HG03135 (cell line): ENCODE data around the gene KDR.

Experiments used
- ATAC-seq: cut with Tn5 transposase; IDR thresholded peaks from one replicate; pipeline ENCODE4 v1.9.1; 2021; ENCODE audit warnings: mild to moderate bottlenecking, moderate library complexity; ENCODE audit not compliant: unreplicated experiment

Gene KDR

DNA sequence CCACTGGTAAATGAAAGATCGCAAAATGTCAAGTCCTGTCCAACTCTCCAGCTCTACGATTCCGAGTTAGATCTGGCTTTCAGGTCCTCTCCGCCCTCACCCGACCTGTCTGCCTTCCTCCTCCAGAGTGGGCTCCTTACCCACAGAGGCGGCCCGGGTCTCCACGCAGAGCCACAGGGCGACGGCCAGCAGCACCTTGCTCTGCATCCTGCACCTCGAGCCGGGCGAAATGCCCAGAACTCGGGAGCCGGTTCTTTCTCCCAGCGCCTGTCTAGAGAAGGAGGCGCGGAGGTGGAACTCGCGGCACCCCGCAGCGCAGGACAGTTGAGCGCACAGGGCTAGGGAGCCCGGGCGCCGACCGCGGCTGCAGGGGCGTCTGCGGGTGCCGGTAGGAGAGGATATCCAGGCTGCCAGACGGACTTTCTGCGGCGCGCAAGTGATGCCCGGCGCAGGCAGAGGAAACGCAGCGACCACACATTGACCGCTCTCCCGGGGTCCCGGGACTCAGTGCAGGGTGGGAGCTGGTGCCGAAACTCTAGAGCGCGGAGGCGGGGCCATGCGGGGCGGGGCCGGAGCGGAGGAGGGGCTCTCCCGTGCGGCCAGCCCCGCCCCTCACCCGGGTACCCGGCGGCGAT lies at the start of gene KDR:
Gene KDR, minus strand, starts transcription at position 509 of the 635 bp plus-strand sequence. Its CDS starts 302 bp downstream, at position 207.
- ATAC-seq, result no peak

DNA sequence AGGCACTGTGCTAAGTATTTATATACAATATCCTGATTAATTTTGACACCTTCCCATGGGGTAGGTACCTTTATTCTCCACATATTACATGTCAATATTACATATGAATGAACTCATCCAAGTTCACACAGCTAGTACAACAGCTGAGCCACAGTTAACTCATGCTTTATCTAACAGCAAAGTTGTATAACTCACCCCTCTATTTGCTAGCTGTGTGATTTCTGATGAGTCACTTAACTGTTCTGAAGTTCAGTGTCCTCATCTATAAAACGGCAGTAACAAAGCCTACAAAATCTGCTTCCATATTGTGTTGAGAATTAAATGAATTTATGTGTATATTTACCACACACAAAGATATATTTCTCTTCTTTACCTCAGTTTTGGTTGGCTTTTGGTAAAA lies 48.2 kb upstream of the KDR start:
- ATAC-seq, result no peak

DNA sequence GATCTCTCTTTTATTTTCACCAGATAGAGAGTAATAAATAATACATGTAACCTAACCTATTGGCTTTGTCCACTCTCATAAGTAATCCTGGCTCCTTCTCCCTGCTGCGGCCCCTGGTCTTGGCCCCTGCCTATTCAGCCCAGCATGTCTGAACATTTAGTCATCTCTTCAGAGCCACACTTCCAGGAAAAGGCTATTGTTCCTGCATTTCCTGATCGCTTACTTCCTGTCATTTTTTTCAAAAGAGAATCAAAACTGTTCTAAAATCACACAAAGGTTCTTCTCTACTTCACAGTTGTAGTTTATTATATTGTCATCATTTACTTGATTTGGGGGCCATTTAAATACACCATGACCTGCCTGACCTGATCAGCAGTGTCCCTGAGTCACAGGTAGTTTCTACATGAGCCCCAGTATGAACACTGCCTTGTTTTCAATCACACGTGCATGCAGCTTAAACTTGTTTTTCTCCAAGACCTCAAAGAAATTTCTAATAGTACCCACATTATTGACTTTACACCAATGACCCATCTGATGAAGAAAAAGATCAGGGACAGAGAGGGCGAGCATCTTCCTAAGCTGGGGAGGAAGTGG lies 47.4 kb upstream of the KDR start:
- no peak for ATAC-seq

DNA sequence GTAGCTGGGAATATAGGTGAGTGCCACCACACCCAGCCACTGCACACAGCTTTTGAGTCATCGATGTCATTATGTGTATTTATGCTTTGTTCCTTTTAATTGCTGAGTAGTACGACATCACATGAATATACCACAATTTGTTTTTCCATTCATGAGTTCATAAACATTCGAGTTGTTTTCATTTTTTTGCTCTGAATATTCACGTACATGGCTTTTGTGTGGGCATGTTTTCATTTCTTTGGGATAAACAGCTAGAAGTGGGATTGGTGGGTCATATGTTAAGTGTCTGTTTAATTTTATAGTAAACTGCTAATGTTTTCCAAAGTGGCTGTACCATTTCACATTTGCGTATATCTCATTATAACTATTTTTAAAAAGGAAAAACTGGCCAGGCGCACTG lies 45.1 kb upstream of the KDR start:
- ATAC-seq, result no peak

DNA sequence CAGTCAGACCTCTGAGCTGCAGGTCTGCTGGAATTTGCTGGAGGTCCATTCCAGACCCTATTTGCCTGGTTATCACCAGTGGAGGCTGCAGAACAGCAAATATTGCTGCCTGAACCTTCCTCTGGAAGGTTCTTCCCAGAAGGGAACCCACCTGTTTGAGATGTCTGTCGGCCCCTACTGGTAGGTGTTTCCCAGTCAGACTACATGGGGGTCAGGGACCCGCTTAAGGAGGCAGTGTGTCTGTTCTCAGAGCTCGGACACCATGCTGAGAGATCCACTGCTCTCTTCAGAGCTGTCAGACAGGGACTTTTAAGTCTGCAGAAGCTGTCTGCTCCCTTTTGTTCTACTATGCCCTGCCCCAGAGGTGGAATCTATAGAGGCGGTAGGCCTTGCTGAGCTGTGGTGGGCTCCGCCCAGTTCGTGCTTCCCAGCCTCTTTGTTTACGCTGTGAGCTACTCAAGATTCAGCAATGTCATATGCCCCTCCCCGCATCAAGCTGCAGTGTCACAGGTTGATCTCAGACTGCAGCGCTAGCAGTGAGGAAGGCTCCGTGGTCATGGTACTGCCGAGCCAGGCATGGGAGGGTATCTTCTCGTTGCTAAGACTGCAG lies 44.1 kb upstream of the KDR start:
- ATAC-seq, result no peak

DNA sequence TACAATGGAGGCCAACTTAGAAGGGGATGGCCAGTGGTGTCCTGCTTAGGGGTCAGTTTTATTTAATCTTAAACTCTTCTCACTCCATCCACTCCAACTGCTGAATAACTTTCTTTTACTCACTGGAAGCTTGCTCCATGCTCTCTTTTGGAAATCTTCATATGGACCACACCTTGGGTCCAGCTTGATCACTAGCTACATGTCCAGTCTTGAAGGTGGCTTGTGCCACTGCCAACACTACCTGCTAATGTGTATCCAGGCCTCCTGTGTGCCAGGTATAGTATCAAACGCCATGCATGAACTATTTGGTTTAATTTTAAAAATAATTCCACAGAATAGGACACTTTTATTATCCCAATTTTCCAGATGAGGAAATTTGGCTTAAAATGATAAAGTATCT lies 37.0 kb upstream of the KDR start:
- ATAC-seq, result no peak

DNA sequence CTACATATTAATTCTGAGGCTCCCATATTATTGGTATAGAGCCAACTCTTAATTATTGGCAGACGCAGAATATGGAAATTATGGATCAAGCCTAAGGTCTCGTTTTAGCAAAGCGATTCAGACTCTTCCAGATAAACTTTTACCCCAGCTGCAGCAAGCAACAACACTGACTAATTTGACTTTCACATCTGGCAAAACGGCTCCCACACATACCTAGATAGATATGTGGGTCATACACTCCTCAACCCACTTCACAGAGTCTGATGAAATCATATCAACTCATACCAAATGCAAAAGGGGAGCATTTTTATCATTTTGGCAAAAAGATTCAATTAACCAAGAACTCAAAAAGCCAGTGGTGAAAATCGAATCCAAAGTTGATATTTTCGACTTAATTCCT lies 36.3 kb upstream of the KDR start:
- no peak for ATAC-seq

DNA sequence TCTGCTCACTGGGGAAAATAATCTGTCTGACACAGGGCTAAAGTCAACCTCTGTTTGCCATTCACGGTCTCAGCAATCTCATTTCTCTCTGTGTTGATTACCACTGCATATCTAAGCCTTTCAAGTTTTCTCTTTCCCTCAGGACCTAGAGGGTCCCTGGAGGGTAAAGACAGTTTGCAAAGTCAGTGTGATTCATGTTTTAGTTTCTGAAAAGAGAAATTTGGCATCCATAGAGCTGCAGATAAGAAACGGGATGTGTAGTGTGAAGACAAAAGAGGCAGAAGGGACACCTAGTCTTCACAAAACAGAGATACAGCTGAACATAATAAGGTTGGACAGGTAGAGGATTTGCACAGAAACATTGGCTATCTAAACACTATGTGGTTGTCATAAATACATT lies 34.5 kb upstream of the KDR start:
- no peak for ATAC-seq

DNA sequence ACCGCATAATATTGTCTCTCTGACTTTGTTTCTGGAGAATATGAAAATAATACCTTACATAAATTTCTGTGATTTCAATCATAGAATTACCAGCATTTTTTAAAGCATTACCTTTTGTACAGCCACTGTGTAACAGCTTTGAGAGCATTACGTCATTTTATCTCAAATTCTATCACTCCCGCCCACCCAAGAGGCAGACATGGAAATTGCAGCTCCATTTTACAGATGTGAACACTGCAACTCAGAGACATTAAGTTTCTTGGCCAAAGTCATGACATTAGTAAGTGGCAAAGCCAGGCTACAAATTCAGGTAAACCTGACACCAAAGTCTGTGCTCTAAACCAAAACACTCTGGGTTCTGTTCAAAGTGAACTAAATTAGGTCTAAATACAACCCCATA lies 33.6 kb upstream of the KDR start:
- ATAC-seq, result no peak

DNA sequence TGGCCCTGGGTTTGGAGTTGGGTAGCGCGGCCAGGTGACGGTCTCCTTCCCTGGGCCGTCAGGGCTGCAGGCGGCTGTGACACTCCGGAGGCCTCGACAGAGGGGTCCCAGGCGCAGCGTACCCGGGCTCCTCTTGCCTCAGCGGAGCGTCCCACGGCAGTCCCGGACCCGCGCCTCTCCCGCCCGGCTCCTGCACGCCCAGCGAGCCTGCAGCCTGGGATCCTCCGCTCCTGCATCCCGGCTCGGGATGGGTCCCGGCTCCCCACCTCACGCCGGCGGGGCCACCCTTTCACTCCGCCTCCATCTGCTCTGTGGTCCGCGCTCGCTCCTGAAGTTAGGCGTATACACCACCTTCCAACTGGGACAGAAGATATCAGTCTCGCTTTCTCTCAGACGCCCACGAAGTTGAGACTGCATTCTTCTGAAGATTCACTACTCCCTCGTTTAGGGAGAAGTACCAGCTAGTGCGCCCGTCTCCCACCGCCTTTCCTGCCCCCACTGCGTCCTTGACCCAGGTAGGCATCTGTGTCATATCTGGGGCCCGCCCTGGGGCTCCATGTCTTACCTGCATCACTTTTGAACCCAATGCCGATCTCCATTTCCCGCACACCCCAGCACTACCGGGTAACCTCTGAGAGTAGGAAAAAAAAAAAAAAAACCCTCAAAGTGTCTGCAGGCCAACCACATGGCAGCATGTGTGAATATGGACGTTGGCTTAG lies 32.3 kb upstream of the KDR start:
- no peak for ATAC-seq

DNA sequence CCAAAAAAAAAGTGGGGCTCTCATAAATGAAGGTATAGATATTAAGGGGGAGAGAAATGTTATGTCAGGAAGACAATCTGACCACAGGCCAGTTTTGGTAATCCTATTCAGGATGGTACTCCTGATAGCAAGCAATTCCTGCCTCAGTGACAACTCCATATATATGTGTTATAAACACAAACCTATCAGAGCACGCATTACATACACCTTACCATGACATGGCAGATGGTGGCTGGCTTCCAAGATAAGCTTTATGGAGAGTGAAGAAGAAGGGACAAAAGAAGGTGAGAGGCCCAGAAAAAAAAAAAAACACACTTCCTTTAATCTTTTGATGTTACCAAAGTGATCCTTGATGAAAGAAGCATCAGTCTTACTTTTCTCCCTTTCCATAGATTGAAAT lies 29.5 kb upstream of the KDR start:
- ATAC-seq, result no peak

DNA sequence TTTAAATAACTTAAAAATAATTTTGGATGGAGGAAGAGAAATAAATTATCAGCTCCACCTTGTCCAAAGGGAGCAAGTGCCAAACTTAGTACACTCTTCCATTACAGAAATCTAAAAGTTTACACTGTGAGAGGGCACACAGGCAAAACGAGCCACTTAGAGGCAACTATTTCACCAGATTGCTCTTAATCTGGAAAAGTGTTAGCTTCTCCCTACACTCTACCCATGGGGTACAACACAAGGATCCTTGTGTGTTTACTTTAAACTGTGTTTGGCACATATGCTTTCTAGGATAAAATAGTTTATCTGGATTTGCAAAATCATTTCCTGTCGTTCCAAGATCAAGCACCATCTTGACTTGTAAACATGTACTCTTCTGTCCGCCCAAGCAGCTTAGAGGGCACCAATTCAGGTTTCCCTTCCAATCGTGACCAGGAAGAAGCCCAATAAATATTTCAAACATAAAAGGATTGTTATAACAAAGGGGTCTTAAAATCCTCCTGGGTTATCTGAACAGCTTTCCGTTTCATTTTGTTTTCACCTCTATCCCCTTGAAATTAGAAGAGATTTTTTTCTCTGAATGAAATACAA lies 29.0 kb upstream of the KDR start:
- ATAC-seq, result no peak

DNA sequence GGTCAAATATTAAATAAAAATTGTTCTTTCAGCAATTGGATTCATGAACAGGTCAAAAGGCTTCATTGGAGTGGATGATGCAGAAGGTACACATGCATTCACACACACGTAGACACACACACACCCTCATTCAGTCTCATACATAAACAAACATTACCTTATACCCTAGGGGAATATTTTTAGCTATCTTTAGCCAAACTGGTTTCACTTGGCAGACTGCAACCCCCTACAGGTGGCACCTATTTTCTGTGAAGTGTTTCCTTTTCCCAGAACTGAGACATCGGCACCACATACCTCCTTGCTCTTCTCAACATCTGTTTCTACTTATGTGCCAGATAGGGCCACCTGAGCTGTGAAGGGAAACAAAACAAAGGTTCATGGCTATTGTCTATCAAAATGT lies 18.5 kb upstream of the KDR start:
- no peak for ATAC-seq

DNA sequence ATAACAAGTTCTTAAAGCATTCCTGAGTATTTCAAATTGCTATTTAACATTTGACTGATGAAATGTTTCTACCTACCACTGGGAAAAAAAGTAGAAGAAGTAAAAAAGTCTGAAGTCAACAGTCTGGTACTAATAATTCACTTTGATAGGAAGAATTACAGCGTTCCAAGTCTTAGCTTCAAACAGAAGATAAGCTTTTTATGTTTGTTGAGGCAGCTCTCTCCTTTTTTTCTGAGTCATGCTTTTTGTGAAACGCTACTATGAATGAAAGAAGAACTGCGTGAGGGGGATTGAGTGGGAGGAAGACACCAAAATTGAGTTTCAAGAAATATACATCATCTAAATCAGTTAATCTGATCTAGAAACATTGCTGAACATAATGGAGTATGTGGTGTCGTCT lies 13.0 kb upstream of the KDR start:
- ATAC-seq, result no peak

DNA sequence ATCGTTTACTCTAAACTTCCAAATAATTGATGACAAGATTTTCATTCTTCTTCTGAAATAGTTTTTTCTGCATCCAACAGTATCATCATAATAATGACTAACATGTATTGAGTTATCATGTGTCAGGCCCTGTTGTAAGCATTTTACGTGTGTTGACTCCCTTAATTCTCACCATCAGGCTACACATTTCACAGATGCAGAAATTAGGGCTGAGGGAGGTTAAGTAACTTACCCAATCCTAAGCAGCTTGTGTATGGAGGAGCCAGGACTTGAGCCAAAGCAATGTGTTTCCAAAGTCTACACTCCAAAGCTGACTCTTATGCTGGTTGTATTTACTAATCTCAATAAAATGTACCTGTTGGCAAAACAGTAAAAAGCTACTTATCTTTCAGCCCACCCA lies 11.2 kb upstream of the KDR start:
- ATAC-seq, result no peak

DNA sequence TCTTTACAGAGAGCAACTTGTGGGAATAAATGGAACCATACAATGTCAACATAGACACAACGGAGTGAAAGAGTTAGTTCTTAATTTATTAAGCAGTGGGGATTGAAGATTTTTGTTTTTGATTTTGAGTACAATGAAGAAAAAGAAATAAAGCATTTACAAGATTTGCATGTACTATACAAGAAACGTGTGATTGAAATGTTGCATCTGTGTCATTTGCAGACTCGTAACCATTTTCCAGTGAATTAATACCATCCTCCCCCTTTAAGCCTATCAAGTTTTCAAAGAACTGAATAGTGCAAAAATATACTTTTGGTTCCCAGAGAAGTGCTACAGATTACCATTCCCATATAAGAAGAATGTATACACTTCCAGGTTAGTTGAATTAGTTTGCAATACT lies 8.6 kb upstream of the KDR start:
- ATAC-seq, result no peak

DNA sequence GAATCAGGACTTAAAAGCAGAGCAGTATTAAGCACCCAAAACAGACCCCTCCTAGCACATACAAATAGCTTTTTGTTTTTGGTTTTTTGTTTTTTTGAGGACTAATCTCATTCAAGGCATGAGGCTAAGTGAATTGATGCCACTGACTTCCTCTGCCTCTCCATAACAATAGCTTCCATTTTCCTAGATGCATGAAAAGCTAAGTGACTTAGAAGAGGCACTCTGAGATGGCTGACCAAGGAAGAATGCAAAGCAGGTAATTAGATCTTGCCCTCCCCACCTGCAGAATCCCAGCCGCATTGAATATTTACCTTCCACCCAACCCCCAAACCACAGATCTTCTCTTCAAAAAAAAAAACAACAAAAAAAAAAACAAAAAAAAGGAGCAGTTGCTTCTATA lies 7.4 kb upstream of the KDR start:
- ATAC-seq, result no peak

DNA sequence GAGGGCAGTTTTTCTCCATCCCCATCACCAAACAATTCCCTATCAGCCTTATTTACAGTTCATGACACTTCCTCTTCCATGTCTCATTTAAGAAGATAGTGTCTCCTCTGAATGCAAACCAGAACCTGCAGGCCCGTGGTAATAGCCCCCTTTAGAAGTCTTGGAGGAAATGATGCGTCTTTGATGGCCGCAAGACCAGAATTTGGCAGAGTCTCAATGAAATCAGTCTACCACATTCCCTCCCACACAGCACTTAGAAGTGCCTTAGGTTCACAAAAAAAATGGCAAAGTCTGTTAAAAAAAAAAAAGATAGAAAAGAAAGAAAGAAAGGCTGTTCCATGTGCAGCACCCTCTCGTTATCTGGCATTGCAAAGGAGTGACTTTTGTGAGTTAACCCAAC lies 2.1 kb upstream of the KDR start:
- ATAC-seq, result no peak

DNA sequence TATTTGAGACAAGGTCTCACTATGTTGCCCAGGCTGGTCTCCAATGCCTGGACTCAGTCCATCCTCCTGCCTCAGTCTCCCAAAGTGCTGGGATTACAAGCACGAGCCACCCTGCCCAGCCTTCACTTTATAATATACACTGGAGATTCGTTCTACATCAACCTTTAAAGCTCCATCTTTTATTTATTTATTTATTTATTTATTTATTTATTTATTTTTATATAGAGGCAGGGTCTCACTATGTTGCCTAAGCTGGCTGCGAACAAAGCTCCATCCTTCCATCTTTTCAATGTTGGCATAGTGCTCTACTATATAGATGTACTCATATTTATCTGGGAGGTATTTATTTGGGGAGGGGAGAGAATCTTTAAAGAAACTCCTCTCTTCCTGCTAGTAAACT lies 1.7 kb upstream of the KDR start:
- ATAC-seq, result no peak

DNA sequence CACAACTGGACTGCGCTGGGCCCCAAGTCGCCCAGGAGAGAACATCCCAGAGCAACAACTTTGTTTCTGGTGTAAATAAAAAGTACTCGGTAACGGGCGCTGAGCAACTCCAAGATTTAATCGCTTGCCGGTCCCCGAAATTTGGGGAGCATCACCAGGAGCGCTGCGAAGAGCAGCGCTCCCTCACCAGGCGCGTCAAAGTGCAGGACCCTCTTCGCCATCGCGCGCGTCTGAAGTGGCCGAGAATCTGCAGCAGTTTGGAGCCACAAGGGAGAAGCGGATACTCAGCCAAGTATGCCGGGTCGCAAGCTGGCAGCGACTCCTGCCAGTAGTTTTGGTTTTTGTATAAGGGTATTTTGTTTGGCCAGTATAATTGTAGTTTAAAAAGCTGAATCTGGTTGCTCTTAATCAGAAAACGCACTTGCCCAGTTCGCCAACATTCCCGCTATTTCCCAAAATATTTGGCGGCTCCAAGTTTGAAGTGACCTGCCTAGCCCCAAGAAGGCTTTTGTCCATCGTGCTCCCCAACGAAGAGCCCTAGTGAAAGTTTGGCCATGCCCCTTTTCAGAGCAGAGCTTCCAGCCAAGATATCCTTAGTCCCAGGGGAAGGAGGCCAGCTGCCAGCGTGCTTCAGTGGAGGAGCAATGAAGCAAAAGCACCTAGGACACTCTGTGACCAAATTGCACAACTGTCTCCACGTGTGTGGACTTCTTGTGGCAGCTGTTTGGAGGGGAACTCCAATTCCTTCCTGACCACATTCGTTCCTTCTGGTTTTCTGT lies 557 bp upstream of the KDR start:
- no peak for ATAC-seq
